GM21529 (cell line): Measurements from ENCODE around the gene ZNF302.

Experiments used
- ATAC-seq: cut with Tn5 transposase; IDR thresholded peaks from one replicate; pipeline ENCODE4 v1.9.1; 2021; ENCODE audit not compliant: unreplicated experiment

Gene ZNF302

GRCh38 chr19:34731964-34732363, 54.5 kb downstream of the ZNF302 start:
- ATAC-seq = no peak

- ATAC-seq = no peak
These were observed 55.2 kb downstream of the ZNF302 start for GRCh38 chr19:34732612-34733211.

GRCh38 chr19:34733266-34733745, 55.8 kb downstream of the ZNF302 start:
- ATAC-seq = peak; percentile 17

DNA sequence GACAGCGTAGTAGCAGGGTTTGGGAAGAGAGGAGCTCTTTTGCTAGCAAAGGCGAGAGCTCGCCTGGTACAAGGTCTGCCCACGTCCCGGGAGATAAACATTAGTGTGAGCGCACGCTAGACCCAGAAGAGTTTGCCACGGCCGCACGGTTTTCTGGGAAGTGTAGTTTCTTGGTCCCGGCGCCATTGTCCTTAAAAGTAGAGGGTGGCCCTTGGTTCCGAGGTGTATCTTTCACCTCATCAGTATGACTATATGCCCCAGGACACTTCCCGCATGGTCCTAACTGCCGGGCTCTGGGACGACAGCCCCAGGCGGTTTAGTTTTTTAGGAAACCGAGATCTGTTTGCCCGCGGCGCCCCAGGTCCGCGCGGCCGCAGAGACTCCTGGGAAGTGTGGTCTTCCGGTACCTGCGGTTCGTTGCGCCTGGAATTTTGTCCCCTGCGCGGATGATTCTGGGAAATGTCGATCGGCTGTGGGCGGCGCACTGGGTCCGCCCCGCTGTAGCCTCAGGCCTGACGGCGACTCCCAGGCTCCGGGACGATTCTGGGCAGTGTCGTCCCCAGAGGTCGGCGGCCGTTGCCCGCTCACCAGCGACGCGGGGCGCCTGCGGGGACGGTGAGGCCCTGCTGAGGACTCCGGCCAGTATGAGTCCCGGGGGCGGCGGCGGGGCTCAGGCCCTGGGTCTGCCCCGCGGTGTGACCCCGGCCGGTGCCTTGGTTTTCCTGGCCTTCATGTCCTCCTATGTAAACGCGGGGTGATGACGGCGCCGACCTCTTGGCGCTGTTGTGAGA, 56.5 kb downstream of the ZNF302 start, which contains the start of gene ZNF181:
TSS of gene ZNF181 (plus strand) at position 498 of the 791 bp plus-strand sequence. CDS start 795 bp downstream, outside the sequence.
- ATAC-seq = peak; percentile 81

- ATAC-seq = no peak
These were observed 57.1 kb downstream of the ZNF302 start for GRCh38 chr19:34734537-34735103.
